ENCODE results near the gene EFNB2. TPM values are rescaled to one million over a fixed set of nuclear protein-coding genes. Genes with fewer than 3 reads are reported as not detected.

The EFNB2 gene
- total RNA-seq, 1 experiment from 2014 or later, result 4.7 TPM

- in situ Hi-C loops (cut with HindIII; ENCODE audit: low pct_unique_long_range_greater_than_20kb, low sequenced_read_pairs), result no loop called here
- POLR2A ChIA-PET, result no interaction called here
Measured at GRCh38 chr13:106551350-106551749, 15.9 kb upstream of the EFNB2 start.

DNA sequence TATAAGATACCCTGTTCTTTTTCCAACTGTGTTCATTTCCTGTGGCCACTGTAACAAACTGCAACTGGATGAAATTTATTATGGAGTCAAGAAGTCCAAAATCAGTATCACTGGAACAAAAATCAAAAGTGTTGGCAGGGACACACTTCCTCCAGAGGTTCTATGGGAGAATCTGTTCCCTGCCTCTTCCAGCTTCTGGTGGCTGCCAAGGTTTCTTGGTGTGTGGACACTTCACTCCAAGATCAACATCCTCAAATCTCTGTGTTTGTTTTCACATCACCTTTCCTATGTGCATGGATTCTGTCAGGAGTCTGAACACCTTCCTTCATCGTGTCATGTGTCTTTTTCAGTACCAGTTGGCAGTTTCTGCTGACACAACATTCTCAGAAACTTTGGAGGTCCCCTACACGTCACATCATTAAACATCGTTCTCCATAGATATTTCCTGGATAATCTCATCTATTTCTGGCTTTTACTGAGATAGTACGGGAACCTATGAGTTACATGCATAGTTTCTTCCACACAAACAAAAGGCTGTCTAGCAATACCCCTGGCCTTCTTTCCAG, 15.2 kb upstream of the EFNB2 start:
- ATAC-seq (no peak), DNase-seq (ENCODE audit: low read depth, low spot score) (no peak)
- BruUV-seq (replicated peaks), result no TSS peak
- Histone ChIP-seq H3K9me3 (ENCODE audit: control insufficient read depth, insufficient read depth, low read depth, low read length) (no peaks in the 10 kb centered on the region), H3K4me1 (ENCODE audit: control insufficient read depth, insufficient read depth, low read length) (no peaks in the 10 kb centered on the region), H3K27me3 (ENCODE audit: control insufficient read depth, insufficient read depth, low read length) (no peaks in the 10 kb centered on the region), H3K4me3 (ENCODE audit: low read depth in 2 of 2, low read length in 2 of 2) (no peak overlapping the region), H3K36me3 (ENCODE audit: control insufficient read depth, insufficient read depth, low read length) (peaks cover 5% of the 10 kb centered on the region; the same call in 1 of the 2 replicates), H3K27ac (ENCODE audit: low read length) (no peak overlapping the region)
- intact Hi-C loops (cut with micrococcal nuclease; ENCODE audit: unreplicated experiment) (no loop called here), in situ Hi-C loops (cut with HindIII; ENCODE audit: low pct_unique_long_range_greater_than_20kb, low sequenced_read_pairs) (no loop called here)
- TF ChIP-seq TCF7L2 (IDR thresholded peaks at IDR 0.05; ENCODE audit: low read depth, low read length) (no peak), SIN3A (IDR thresholded peaks at IDR 0.05; ENCODE audit: borderline replicate concordance, insufficient read depth, low read depth, low read length) (no peak), POLR2AphosphoS5 (IDR thresholded peaks at IDR 0.05; ENCODE audit: low read depth, low read length) (no peak)
- TF ChIP-seq, protein P1, sequence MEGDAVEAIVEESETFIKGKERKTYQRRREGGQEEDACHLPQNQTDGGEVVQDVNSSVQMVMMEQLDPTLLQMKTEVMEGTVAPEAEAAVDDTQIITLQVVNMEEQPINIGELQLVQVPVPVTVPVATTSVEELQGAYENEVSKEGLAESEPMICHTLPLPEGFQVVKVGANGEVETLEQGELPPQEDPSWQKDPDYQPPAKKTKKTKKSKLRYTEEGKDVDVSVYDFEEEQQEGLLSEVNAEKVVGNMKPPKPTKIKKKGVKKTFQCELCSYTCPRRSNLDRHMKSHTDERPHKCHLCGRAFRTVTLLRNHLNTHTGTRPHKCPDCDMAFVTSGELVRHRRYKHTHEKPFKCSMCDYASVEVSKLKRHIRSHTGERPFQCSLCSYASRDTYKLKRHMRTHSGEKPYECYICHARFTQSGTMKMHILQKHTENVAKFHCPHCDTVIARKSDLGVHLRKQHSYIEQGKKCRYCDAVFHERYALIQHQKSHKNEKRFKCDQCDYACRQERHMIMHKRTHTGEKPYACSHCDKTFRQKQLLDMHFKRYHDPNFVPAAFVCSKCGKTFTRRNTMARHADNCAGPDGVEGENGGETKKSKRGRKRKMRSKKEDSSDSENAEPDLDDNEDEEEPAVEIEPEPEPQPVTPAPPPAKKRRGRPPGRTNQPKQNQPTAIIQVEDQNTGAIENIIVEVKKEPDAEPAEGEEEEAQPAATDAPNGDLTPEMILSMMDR (IDR thresholded peaks at IDR 0.05), result no peak
- TF ChIP-seq, protein P2, sequence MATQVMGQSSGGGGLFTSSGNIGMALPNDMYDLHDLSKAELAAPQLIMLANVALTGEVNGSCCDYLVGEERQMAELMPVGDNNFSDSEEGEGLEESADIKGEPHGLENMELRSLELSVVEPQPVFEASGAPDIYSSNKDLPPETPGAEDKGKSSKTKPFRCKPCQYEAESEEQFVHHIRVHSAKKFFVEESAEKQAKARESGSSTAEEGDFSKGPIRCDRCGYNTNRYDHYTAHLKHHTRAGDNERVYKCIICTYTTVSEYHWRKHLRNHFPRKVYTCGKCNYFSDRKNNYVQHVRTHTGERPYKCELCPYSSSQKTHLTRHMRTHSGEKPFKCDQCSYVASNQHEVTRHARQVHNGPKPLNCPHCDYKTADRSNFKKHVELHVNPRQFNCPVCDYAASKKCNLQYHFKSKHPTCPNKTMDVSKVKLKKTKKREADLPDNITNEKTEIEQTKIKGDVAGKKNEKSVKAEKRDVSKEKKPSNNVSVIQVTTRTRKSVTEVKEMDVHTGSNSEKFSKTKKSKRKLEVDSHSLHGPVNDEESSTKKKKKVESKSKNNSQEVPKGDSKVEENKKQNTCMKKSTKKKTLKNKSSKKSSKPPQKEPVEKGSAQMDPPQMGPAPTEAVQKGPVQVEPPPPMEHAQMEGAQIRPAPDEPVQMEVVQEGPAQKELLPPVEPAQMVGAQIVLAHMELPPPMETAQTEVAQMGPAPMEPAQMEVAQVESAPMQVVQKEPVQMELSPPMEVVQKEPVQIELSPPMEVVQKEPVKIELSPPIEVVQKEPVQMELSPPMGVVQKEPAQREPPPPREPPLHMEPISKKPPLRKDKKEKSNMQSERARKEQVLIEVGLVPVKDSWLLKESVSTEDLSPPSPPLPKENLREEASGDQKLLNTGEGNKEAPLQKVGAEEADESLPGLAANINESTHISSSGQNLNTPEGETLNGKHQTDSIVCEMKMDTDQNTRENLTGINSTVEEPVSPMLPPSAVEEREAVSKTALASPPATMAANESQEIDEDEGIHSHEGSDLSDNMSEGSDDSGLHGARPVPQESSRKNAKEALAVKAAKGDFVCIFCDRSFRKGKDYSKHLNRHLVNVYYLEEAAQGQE (IDR thresholded peaks at IDR 0.05; ENCODE audit: insufficient read depth in 1 of 2, low read depth in 2 of 2, low read length in 1 of 2), result no peak
- POLR2A ChIA-PET, result no interaction called here
- CTCF ChIA-PET, result no interaction called here

More at GRCh38 chr13:106551350-106551749, 15.9 kb upstream of the EFNB2 start:
- no peak overlapping the region for H3K27ac ChIP-seq (ENCODE audit: low read length)
- ATAC-seq (no peak), DNase-seq (ENCODE audit: low read depth, low spot score) (no peak)
- H3K9me3 ChIP-seq (ENCODE audit: control insufficient read depth, insufficient read depth, low read depth, low read length), result no peaks in the 10 kb centered on the region
- no peaks in the 10 kb centered on the region for H3K27me3 ChIP-seq (ENCODE audit: control insufficient read depth, insufficient read depth, low read length)
- no peak overlapping the region for H3K4me3 ChIP-seq (ENCODE audit: low read depth in 2 of 2, low read length in 2 of 2)
- no peak for TF ChIP-seq TCF7L2 (IDR thresholded peaks at IDR 0.05; ENCODE audit: low read depth, low read length)
- TF ChIP-seq, protein P2 (IDR thresholded peaks at IDR 0.05; ENCODE audit: insufficient read depth in 1 of 2, low read depth in 2 of 2, low read length in 1 of 2), result no peak
- no peak for TF ChIP-seq POLR2AphosphoS5 (IDR thresholded peaks at IDR 0.05; ENCODE audit: low read depth, low read length)
- TF ChIP-seq, protein P1 (IDR thresholded peaks at IDR 0.05), result no peak
- TF ChIP-seq SIN3A (IDR thresholded peaks at IDR 0.05; ENCODE audit: borderline replicate concordance, insufficient read depth, low read depth, low read length), result no peak
- no TSS peak for BruUV-seq (replicated peaks)
- no peaks in the 10 kb centered on the region for H3K4me1 ChIP-seq (ENCODE audit: control insufficient read depth, insufficient read depth, low read length)
- intact Hi-C loops (cut with micrococcal nuclease; ENCODE audit: unreplicated experiment), result no loop called here
- peaks cover 8% of the 10 kb centered on the region; the same call in 1 of the 2 replicates for H3K36me3 ChIP-seq (ENCODE audit: control insufficient read depth, insufficient read depth, low read length)
- CTCF ChIA-PET, result no interaction called here
